Epithelial cell of esophagus (primary cell): ENCODE measurements around the gene ZNF263.
A peak's percentile ranks its signal among the peaks of the same experiment; 100 is the strongest.
"Not testable (repeated sequence)": the region's sequence is repeated elsewhere in the genome, so short reads cannot be mapped to it uniquely, and the experiment has no call there.

Source experiments
- DNase-seq: peaks from one replicate; pipeline ENCODE4 v3.0.0; 2010; ENCODE audit warnings: low read depth
- H3K4me3 ChIP-seq: 2 replicates; pipeline ENCODE4 v1.5.1; 2011; ENCODE audit warnings: mild to moderate bottlenecking, low read length, control low read depth
- CTCF ChIP-seq: IDR thresholded peaks from 2 replicates; pipeline ENCODE4 v1.5.1; 2011; ENCODE audit warnings: low read depth, mild to moderate bottlenecking, low read length, control low read depth, inconsistent platforms; ENCODE audit not compliant: insufficient read depth; ENCODE audit errors: missing control alignments

ZNF263 gene

DNA sequence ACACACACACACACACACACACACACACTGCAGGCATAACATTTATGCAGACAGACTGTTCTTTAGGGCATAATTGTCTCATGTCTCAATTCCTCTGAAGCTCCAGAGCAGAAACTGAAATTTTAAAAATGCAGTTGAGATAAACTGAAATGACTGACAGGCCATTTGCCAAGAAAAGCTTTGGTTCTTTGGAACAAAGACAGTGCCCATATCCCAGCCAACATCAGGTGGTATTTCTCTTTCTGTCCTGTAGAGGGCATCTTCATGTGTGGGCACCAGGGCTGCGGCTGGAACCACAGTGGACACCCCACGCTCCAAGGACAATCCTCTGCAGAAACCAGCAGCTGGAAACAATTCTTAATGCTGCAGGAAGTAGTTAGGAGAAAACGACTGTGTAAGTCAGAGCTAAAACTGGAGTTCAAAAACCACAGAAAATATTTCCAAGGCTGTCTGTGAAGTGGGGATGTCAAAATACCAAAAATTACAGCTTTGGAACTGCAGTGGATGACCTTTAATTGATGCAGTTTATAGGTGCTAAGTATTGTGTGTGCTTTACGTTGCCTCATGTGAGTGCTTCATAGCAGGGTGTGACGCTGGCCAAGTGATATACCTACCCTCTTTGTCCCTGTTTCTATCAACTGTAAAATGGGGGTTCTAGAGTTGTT is 16.3 kb upstream of the ZNF263 start:
- DNase-seq: peak; percentile 24
- H3K4me3 ChIP-seq: no peak overlapping the region
- TF ChIP-seq CTCF: peak; percentile 46

- TF ChIP-seq CTCF: no peak
- no peak overlapping the region for H3K4me3 ChIP-seq
- no peak for DNase-seq
Observed at GRCh38 chr16:3268294-3268693, 15.0 kb upstream of the ZNF263 start.

GRCh38 chr16:3270718-3271117 is 12.6 kb upstream of the ZNF263 start:
- not testable (repeated sequence) for H3K4me3 ChIP-seq, DNase-seq

DNA sequence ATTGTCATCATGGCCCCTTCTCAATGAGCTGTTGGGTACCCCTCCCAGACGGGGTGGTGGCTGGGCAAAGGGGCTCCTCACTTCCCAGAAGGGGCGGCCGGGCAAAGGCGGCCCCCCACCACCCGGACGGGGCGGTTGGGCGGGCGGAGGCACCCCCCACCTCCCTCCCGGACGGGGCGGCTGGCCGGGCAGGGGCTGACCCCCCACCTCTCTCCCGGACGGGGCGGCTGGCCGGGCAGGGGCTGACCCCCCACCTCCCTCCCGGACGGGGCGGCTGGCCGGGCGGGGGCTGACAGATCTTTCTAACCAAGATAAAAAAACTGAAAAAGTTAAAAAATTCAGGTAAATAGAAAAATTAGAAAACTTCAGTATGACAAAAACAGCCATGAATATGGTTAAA is 12.0 kb upstream of the ZNF263 start:
- not testable (repeated sequence) for DNase-seq, H3K4me3 ChIP-seq

- DNase-seq: no peak
- TF ChIP-seq CTCF: no peak
- no peak overlapping the region for H3K4me3 ChIP-seq
Observed at GRCh38 chr16:3274490-3274889, 8.8 kb upstream of the ZNF263 start.

DNA sequence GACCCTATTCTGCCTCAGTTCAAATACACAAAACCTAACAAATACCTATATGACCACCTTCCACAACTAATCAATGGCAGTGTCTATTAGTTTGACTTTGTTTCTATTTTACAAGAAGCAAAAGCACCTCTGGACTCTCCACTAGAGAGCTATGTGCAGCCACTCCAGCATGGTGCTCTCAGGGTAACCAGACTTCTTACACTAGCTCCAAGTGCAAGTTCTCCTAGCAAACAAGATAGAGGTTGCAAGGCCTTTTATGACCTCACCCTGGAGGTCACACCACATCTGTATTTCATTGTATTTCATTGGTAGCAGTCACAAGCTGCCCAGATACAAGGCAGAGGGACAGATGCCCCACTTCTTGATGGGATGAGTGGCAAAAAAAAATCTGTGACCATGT is 8.3 kb upstream of the ZNF263 start:
- DNase-seq: no peak
- no peak overlapping the region for H3K4me3 ChIP-seq
- no peak for TF ChIP-seq CTCF

- DNase-seq: no peak
- no peak overlapping the region for H3K4me3 ChIP-seq
- TF ChIP-seq CTCF: no peak
Observed at GRCh38 chr16:3276679-3277078, 6.6 kb upstream of the ZNF263 start.

DNA sequence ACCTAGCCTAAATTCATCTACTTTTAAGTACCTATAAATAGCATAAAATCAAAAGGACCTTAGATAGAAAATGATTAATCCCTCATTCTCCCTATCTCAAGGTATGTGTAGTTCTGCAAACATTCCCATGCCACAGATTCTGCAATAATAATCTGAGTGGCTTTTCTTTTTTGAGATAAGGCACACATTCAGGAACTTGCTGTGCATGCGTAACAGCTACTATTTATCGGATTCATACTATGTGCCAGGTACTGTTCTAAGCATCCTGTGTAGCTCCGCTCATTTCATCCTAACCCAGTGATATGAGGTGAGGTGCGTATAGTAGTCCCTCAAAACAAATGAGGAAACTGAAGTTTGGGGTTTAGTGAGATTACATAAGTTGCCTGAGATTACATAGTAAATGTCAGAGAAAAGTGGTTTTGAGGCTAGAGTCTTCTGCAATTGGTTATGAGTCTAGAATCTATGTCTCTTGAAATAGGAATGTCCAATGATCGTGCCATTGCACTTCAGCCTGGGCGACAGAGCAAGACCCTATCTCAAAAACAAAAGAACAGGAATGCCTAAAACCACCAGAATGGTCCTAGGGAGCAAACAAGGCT is 2.0 kb upstream of the ZNF263 start:
- TF ChIP-seq CTCF: no peak
- H3K4me3 ChIP-seq: no peak overlapping the region
- no peak for DNase-seq
